ENCODE measurements around the gene DCDC2C. TPM values are rescaled to one million over a fixed set of nuclear protein-coding genes. Genes with fewer than 3 reads are reported as not detected.

DCDC2C gene
- total and polyA plus RNA-seq, 10 donors, result 0.03 to 0.22 TPM; not detected in 8

GRCh38 chr2:3725002-3725401 is 21.6 kb downstream of the DCDC2C start:
- no peak overlapping the region for H3K4me3 ChIP-seq
- no peaks in the 10 kb centered on the region for H3K36me3 ChIP-seq
- no peak overlapping the region for H3K27ac ChIP-seq
- H3K4me1 ChIP-seq, result peaks cover 0 to 11% (median 6%) of the 10 kb centered on the region in 6 donors
- TF ChIP-seq CTCF (IDR thresholded peaks at IDR 0.05 in 8 of 11, conservative IDR thresholded peaks at IDR 0.05 in 3 of 11) (no peak), POLR2A (IDR thresholded peaks at IDR 0.05) (no peak), POLR2AphosphoS5 (IDR thresholded peaks at IDR 0.05) (no peak)
- intact Hi-C loops (cut with DNase I; ENCODE audit: low total_unique reads), result no loop called here
- peaks cover 0 to 15% (median 4%) of the 10 kb centered on the region in 8 donors for H3K9me3 ChIP-seq
- WGBS, 5 donors, result 71 to 93% (median 85%) methylated on average over 11 of the region's 11 CpGs
- no peak for DNase-seq
- H3K27me3 ChIP-seq (replicated peaks in 1 of 7), result peaks cover 0 to 13% (median 0%) of the 10 kb centered on the region in 7 donors

- no peak for DNase-seq
- Histone ChIP-seq H3K36me3 (no peaks in the 10 kb centered on the region), H3K4me3 (no peak overlapping the region), H3K4me1 (peaks cover 0 to 11% (median 6%) of the 10 kb centered on the region in 6 donors), H3K27me3 (replicated peaks in 1 of 7) (peaks cover 0 to 13% (median 0%) of the 10 kb centered on the region in 7 donors), H3K9me3 (peaks cover 0 to 9% (median 2%) of the 10 kb centered on the region in 8 donors), H3K27ac (no peak overlapping the region)
- intact Hi-C loops (cut with DNase I; ENCODE audit: low total_unique reads), result no loop called here
- TF ChIP-seq POLR2A (IDR thresholded peaks at IDR 0.05), result no peak
- no peak for TF ChIP-seq CTCF (IDR thresholded peaks at IDR 0.05 in 8 of 11, conservative IDR thresholded peaks at IDR 0.05 in 3 of 11)
- TF ChIP-seq POLR2AphosphoS5 (IDR thresholded peaks at IDR 0.05), result no peak
- 77 to 80% (median 79%) methylated on average over 23 of the region's 23 CpGs for WGBS, 5 donors
These were observed 22.3 kb downstream of the DCDC2C start for GRCh38 chr2:3725458-3726250.

GRCh38 chr2:3726511-3726910 is 23.1 kb downstream of the DCDC2C start:
- Histone ChIP-seq H3K36me3 (no peaks in the 10 kb centered on the region), H3K27ac (no peak overlapping the region), H3K4me3 (no peak overlapping the region), H3K4me1 (peaks cover 0 to 11% (median 6%) of the 10 kb centered on the region in 6 donors), H3K9me3 (peaks cover 0 to 2% (median 0%) of the 10 kb centered on the region in 8 donors), H3K27me3 (replicated peaks in 1 of 7) (peaks cover 0 to 13% (median 0%) of the 10 kb centered on the region in 7 donors)
- DNase-seq, result no peak
- intact Hi-C loops (cut with DNase I; ENCODE audit: low total_unique reads), result no loop called here
- WGBS, 5 donors, result 90 to 97% (median 91%) methylated on average over 10 of the region's 10 CpGs
- TF ChIP-seq POLR2A (IDR thresholded peaks at IDR 0.05) (no peak), POLR2AphosphoS5 (IDR thresholded peaks at IDR 0.05) (no peak), CTCF (IDR thresholded peaks at IDR 0.05 in 8 of 11, conservative IDR thresholded peaks at IDR 0.05 in 3 of 11) (no peak)

- TF ChIP-seq POLR2AphosphoS5 (IDR thresholded peaks at IDR 0.05) (no peak), CTCF (IDR thresholded peaks at IDR 0.05 in 8 of 11, conservative IDR thresholded peaks at IDR 0.05 in 3 of 11) (no peak), POLR2A (IDR thresholded peaks at IDR 0.05) (no peak)
- Histone ChIP-seq H3K4me1 (peaks cover 0 to 11% (median 6%) of the 10 kb centered on the region in 6 donors), H3K27ac (no peak overlapping the region), H3K9me3 (no peaks in the 10 kb centered on the region), H3K4me3 (no peak overlapping the region), H3K36me3 (no peaks in the 10 kb centered on the region), H3K27me3 (replicated peaks in 1 of 7) (peaks cover 0 to 13% (median 0%) of the 10 kb centered on the region in 7 donors)
- DNase-seq, result no peak
- WGBS, 5 donors, result 67 to 79% (median 75%) methylated on average over 12 of the region's 12 CpGs
- intact Hi-C loops (cut with DNase I; ENCODE audit: low total_unique reads), result no loop called here
These were observed 24.1 kb downstream of the DCDC2C start for GRCh38 chr2:3727397-3728045.

Data from spleen (tissue), 11 donors.